ENCODE data around the gene ULK2.

DNA sequence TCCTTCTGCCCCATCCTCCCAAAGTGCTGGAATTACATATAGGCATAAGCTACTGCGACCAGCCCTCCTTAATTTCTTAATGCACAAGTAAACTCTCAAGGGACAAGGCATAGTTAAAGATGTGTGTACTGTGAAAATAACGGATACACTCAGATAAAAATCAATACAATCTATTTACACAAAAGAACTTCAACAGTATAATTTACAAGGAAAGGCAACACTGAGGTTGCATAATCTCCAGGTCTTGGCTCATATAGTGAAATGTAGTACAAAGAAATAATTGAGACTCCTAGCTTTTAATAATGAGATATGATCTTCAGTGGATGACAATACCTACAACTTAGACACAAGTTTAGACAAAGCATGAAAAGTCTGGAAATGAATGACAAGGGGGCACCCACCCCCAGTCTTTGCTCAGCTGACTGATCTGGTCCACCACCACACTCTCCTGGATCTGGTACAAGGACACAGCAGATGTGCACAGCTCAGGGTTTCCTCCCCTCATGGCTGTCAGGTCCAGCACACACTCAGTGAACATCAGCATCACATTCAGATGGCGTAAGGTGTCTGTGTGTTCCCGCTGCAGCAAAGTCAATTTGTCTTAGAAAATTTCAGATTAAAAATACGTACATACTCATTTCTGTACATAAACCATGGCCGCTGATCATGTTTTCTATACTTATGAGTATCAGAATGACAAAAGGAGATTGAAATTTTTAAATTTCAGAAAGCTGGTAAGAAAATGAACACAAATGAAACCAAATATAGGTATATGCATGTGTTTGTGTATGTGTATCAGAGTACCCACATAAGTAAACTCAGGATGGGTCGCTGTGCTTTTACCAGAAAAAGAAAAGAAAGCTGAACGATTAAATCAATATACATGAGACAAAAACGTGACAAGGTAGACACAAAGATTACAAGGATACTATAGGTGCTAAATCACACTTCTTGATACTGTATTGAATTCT is 86.0 kb downstream of the ULK2 start:
- TF ChIP-seq LEF1 (IDR thresholded peaks at IDR 0.05; ENCODE audit: borderline replicate concordance) = no peak
- TF ChIP-seq, protein P1, sequence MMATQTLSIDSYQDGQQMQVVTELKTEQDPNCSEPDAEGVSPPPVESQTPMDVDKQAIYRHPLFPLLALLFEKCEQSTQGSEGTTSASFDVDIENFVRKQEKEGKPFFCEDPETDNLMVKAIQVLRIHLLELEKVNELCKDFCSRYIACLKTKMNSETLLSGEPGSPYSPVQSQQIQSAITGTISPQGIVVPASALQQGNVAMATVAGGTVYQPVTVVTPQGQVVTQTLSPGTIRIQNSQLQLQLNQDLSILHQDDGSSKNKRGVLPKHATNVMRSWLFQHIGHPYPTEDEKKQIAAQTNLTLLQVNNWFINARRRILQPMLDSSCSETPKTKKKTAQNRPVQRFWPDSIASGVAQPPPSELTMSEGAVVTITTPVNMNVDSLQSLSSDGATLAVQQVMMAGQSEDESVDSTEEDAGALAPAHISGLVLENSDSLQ (IDR thresholded peaks at IDR 0.05) = no peak
- no peak for TF ChIP-seq SP1 (IDR thresholded peaks at IDR 0.05)
- no peak for TF ChIP-seq HDGF (IDR thresholded peaks at IDR 0.05; ENCODE audit: borderline replicate concordance)
- TF ChIP-seq ELF4 (IDR thresholded peaks at IDR 0.05) = no peak
- TF ChIP-seq NFRKB (IDR thresholded peaks at IDR 0.05) = no peak
- TF ChIP-seq FOXA1 (IDR thresholded peaks at IDR 0.05) = no peak

Measured in HEK293T (cell line).